SK-N-SH (cell line): Measurements from ENCODE around the gene PCBP3.

ENCODE experiments used
- CTCF ChIP-seq: fragments of 200-600 bp; sonication (generic); IDR thresholded peaks from 2 replicates; pipeline ENCODE4 v1.6.1; 2017; ENCODE audit warnings: antibody characterized with exemption, mild to moderate bottlenecking, moderate library complexity
- FOSL2 ChIP-seq: IDR thresholded peaks from 2 replicates; pipeline ENCODE4 v1.4.0; 2012; ENCODE audit warnings: low read depth, mild to moderate bottlenecking, moderate library complexity, borderline replicate concordance
- FOXJ3 ChIP-seq: sonication (generic); formaldehyde crosslinking; IDR thresholded peaks from 2 replicates; pipeline ENCODE4 v1.5.1; 2020; ENCODE audit warnings: mild to moderate bottlenecking, missing genetic modification reagents
- GATA2 ChIP-seq: sonication (generic); formaldehyde crosslinking; IDR thresholded peaks from 2 replicates; pipeline ENCODE4 v1.5.0; 2020; ENCODE audit warnings: mild to moderate bottlenecking, missing genetic modification reagents
- RFX5 ChIP-seq: IDR thresholded peaks from 2 replicates; pipeline ENCODE4 v1.6.1; 2012; ENCODE audit warnings: mild to moderate bottlenecking, improper control_type of control experiment, low read length

DNA sequence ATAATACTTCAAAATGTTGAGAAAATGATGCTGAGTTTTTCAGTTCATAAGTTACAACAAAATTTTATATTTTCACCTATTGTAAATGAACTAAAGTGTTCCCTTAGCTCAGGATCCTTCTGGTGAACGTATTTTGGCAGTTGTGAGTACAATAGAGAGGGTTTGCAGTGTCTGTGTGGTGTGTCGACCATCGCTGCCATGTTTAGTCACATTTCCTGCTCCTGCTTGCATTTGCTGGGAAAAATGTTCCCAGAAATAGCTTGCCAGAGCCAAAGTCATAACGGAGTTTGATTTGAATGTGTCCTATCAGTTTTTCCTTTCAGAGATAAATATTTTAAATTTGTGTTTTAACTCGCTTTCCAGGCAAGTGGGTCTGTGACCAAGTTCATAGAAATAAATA, 220.9 kb downstream of the PCBP3 start:
- TF ChIP-seq RFX5: no peak
- TF ChIP-seq FOXJ3 (CRISPR knock-in tag): no peak
- no peak for TF ChIP-seq CTCF
- TF ChIP-seq FOSL2: no peak
- TF ChIP-seq GATA2 (CRISPR knock-in tag): no peak
